HEK293T (cell line): ENCODE results near the gene KIRREL3.

Source experiments
- ARNT ChIP-seq: fragments of 450-650 bp; IDR thresholded peaks from 2 replicates; pipeline ENCODE4 v1.6.1; 2017; ENCODE audit warnings: mild to moderate bottlenecking
- BHLHE40 ChIP-seq: fragments of 450-650 bp; IDR thresholded peaks from 2 replicates; pipeline ENCODE4 v1.6.1; 2016; ENCODE audit warnings: mild to moderate bottlenecking, moderate library complexity, borderline replicate concordance
- ELF4 ChIP-seq: fragments of 450-650 bp; IDR thresholded peaks from 2 replicates; pipeline ENCODE4 v1.6.1; 2017; ENCODE audit warnings: antibody characterized with exemption
- FOXA1 ChIP-seq: fragments of 450-650 bp; IDR thresholded peaks from 2 replicates; pipeline ENCODE4 v1.6.1; 2016; ENCODE audit warnings: mild to moderate bottlenecking
- FOXK2 ChIP-seq: fragments of 450-650 bp; IDR thresholded peaks from 2 replicates; pipeline ENCODE4 v1.6.1; 2016; ENCODE audit warnings: mild to moderate bottlenecking
- FOXM1 ChIP-seq: fragments of 450-650 bp; IDR thresholded peaks from 2 replicates; pipeline ENCODE4 v1.6.1; 2017; ENCODE audit warnings: mild to moderate bottlenecking, borderline replicate concordance
- NFRKB ChIP-seq: fragments of 450-650 bp; IDR thresholded peaks from 2 replicates; pipeline ENCODE4 v1.6.1; 2016; ENCODE audit warnings: mild to moderate bottlenecking, moderate library complexity
- SUZ12 ChIP-seq: fragments of 450-650 bp; IDR thresholded peaks from 2 replicates; pipeline ENCODE4 v1.6.1; 2016; ENCODE audit warnings: mild to moderate bottlenecking
- TARDBP ChIP-seq: fragments of 450-650 bp; IDR thresholded peaks from 2 replicates; pipeline ENCODE4 v1.6.1; 2016

DNA sequence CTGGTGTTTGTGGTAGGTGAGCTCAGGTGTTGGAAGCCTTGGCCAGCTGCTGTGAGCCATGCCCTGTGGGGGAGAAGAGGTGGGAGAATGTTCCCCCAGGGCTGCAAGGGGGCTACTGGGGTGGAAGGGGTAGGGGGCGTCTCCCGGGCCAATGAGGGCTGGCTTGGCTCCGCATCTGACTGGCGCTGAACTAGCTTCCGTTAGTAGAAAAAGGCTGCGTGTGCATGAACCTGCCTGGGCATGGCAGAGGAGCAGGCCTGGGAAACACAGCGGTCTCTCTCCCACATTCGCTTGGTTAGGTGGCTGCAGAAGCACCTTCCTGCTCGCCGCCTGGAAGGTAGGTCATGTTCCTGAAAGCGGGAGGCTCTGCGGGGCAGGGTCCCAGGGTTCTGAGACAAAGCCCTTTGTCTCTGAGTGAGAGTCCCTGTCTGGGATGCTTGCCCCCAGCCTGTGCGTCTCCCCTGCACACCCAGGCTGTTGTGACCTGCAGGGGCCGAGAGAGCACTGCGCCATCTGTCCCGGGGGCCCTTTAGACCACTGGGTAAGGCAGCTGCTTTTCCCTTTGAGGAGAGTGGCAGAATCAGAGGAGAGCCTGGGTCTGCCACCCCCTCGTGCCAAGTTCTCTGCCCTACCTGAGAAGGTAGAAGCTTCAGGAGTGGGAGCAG is 466.3 kb downstream of the KIRREL3 start:
- TF ChIP-seq ARNT (no peak), NFRKB (no peak), TARDBP (no peak), ELF4 (no peak), FOXM1 (no peak), SUZ12 (no peak), FOXA1 (no peak), FOXK2 (no peak), BHLHE40 (no peak)
